Smooth muscle cell (in vitro differentiated cells): ENCODE results near the gene JPH2. TPM values are rescaled to one million over a fixed set of nuclear protein-coding genes. Genes with fewer than 3 reads are reported as not detected.

ENCODE experiments used
- DNase-seq: peaks from one replicate; lab custom pipeline; 2025; ENCODE audit not compliant: unreplicated experiment; lab: John Stamatoyannopoulos, UW
- H2AFZ ChIP-seq: fragments of 200-600 bp; sonication (generic); 2 replicates; pipeline ENCODE4 v1.6.0; 2016; ENCODE audit warnings: antibody characterized with exemption, low read depth, mild to moderate bottlenecking
- H3F3A ChIP-seq: fragments of 200-600 bp; sonication (generic); 2 replicates; pipeline ENCODE4 v1.6.0; 2017; ENCODE audit warnings: antibody characterized with exemption, low read depth
- H3K27ac ChIP-seq: fragments of 200-600 bp; sonication (generic); 2 replicates; pipeline ENCODE4 v1.5.1; 2016; ENCODE audit warnings: low read depth, mild to moderate bottlenecking
- H3K27me3 ChIP-seq: fragments of 200-600 bp; sonication (generic); 2 replicates; pipeline ENCODE4 v1.6.1; 2016; ENCODE audit warnings: low read depth, mild to moderate bottlenecking
- H3K36me3 ChIP-seq: fragments of 200-600 bp; sonication (generic); 2 replicates; pipeline ENCODE4 v1.5.1; 2016; ENCODE audit warnings: low read depth
- H3K4me1 ChIP-seq: fragments of 200-600 bp; sonication (generic); 2 replicates; pipeline ENCODE4 v1.5.1; 2016; ENCODE audit warnings: low read depth
- H3K4me2 ChIP-seq: fragments of 200-600 bp; sonication (generic); 2 replicates; pipeline ENCODE4 v1.6.0; 2016; ENCODE audit warnings: mild to moderate bottlenecking
- H3K4me3 ChIP-seq: fragments of 200-600 bp; sonication (generic); 2 replicates; pipeline ENCODE4 v1.5.1; 2016; ENCODE audit warnings: mild to moderate bottlenecking
- H3K79me2 ChIP-seq: fragments of 200-600 bp; sonication (generic); 2 replicates; pipeline ENCODE4 v1.6.0; 2016; ENCODE audit warnings: low read depth, mild to moderate bottlenecking
- H3K9ac ChIP-seq: fragments of 200-600 bp; sonication (generic); 2 replicates; pipeline ENCODE4 v1.6.0; 2016; ENCODE audit warnings: low read depth
- H3K9me3 ChIP-seq: fragments of 200-600 bp; sonication (generic); replicated peaks from 2 replicates; pipeline ENCODE4 v1.5.1; 2016; ENCODE audit warnings: low read depth
- H4K20me1 ChIP-seq: fragments of 200-600 bp; sonication (generic); 2 replicates; pipeline ENCODE4 v1.6.0; 2016; ENCODE audit warnings: low read depth
- CTCF ChIP-seq: fragments of 200-600 bp; sonication (generic); IDR thresholded peaks from 2 replicates; pipeline ENCODE4 v1.5.1; 2017; ENCODE audit warnings: borderline replicate concordance, mild to moderate bottlenecking, antibody characterized with exemption; ENCODE audit not compliant: insufficient read depth, poor library complexity, severe bottlenecking
- WGBS: methylation state at CpG from one replicate; pipeline ENCODE4 v1.1.7; 2016; ENCODE audit warnings: low lambda C conversion rate; 5-methylcytosine and 5-hydroxymethylcytosine counted together
- polyA plus RNA-seq: library from polyadenylated mRNA; unstranded; fragments of >200 nt; fragmentation: Nextera tagmentation; extraction: Ambion mirVana; gene quantifications from 2 replicates; pipeline ENCODE4 v1.2.1, GENCODE V29; 2016
- total RNA-seq: library from RNA; depleted of rRNA; stranded (reverse); fragments of >200 nt; gene quantifications from 2 replicates; pipeline ENCODE4 v1.2.3, GENCODE V29; 2014

JPH2 gene
- total and polyA plus RNA-seq, 2 experiments from 2014 or later, result 4.4 to 6.0 TPM

GRCh38 chr20:44186201-44186600 is 787 bp downstream of the JPH2 start:
- peaks cover 18% of the 10 kb centered on the region for H3K4me1 ChIP-seq
- no peak overlapping the region for H3K9ac ChIP-seq
- no peak overlapping the region for H2AFZ ChIP-seq
- H4K20me1 ChIP-seq, result no peaks in the 10 kb centered on the region
- no peak overlapping the region for H3K27ac ChIP-seq
- DNase-seq, result no peak
- TF ChIP-seq CTCF, result no peak
- H3F3A ChIP-seq, result peaks cover 5% of the 10 kb centered on the region
- H3K27me3 ChIP-seq, result no peaks in the 10 kb centered on the region
- peaks cover 13% of the 10 kb centered on the region for H3K79me2 ChIP-seq
- 91% methylated on average over 14 of the region's 14 CpGs for WGBS
- H3K9me3 ChIP-seq, result no peaks in the 10 kb centered on the region
- peak overlapping the region; percentile 95 for H3K4me2 ChIP-seq
- H3K36me3 ChIP-seq, result no peaks in the 10 kb centered on the region
- peak overlapping the region; percentile 65 for H3K4me3 ChIP-seq

- no peak overlapping the region for H3K9ac ChIP-seq
- H3K36me3 ChIP-seq, result no peaks in the 10 kb centered on the region
- H3K27me3 ChIP-seq, result no peaks in the 10 kb centered on the region
- 100% methylated on average over 4 of the region's 4 CpGs for WGBS
- no peaks in the 10 kb centered on the region for H3K9me3 ChIP-seq
- peaks cover 6% of the 10 kb centered on the region for H3F3A ChIP-seq
- H2AFZ ChIP-seq, result no peak overlapping the region
- H3K79me2 ChIP-seq, result peaks cover 13% of the 10 kb centered on the region
- peaks cover 24% of the 10 kb centered on the region for H3K4me1 ChIP-seq
- no peak overlapping the region for H3K27ac ChIP-seq
- H3K4me3 ChIP-seq, result no peak overlapping the region
- H3K4me2 ChIP-seq, result no peak overlapping the region
- TF ChIP-seq CTCF, result no peak
- DNase-seq, result no peak
- no peaks in the 10 kb centered on the region for H4K20me1 ChIP-seq
Observed at GRCh38 chr20:44185574-44185973, 1.4 kb downstream of the JPH2 start.

- WGBS, result 67% methylated on average over 7 of the region's 7 CpGs
- Histone ChIP-seq H3K27me3 (no peaks in the 10 kb centered on the region), H3K4me2 (no peak overlapping the region), H4K20me1 (no peaks in the 10 kb centered on the region), H3F3A (peaks cover 5% of the 10 kb centered on the region), H3K4me1 (peaks cover 26% of the 10 kb centered on the region), H3K27ac (no peak overlapping the region), H2AFZ (no peak overlapping the region), H3K9me3 (no peaks in the 10 kb centered on the region), H3K9ac (no peak overlapping the region), H3K79me2 (peaks cover 21% of the 10 kb centered on the region), H3K36me3 (no peaks in the 10 kb centered on the region), H3K4me3 (no peak overlapping the region)
- DNase-seq, result no peak
- TF ChIP-seq CTCF, result no peak
Observed at GRCh38 chr20:44183282-44183681, 3.7 kb downstream of the JPH2 start.

- TF ChIP-seq CTCF, result no peak
- Histone ChIP-seq H3K79me2 (peaks cover 21% of the 10 kb centered on the region), H3K27ac (no peak overlapping the region), H4K20me1 (no peaks in the 10 kb centered on the region), H3K4me2 (no peak overlapping the region), H3K4me1 (peaks cover 23% of the 10 kb centered on the region), H2AFZ (no peak overlapping the region), H3K9ac (no peak overlapping the region), H3K27me3 (no peaks in the 10 kb centered on the region), H3K36me3 (no peaks in the 10 kb centered on the region), H3K9me3 (no peaks in the 10 kb centered on the region), H3F3A (peaks cover 5% of the 10 kb centered on the region), H3K4me3 (no peak overlapping the region)
- 95% methylated on average over 3 of the region's 3 CpGs for WGBS
- no peak for DNase-seq
Observed at GRCh38 chr20:44182863-44183262, 4.1 kb downstream of the JPH2 start.
